Hepatocyte (in vitro differentiated cells): ENCODE measurements around the gene ASAP2.

Source experiments
- CTCF ChIP-seq: fragments of 200-600 bp; sonication (generic); IDR thresholded peaks from 2 replicates; pipeline ENCODE4 v1.5.1; 2016; ENCODE audit warnings: antibody characterized with exemption, mild to moderate bottlenecking; ENCODE audit not compliant: poor library complexity
- EZH2 ChIP-seq: fragments of 200-600 bp; sonication (generic); IDR thresholded peaks from 2 replicates; pipeline ENCODE4 v1.6.1; 2016; ENCODE audit warnings: antibody characterized with exemption, mild to moderate bottlenecking, borderline replicate concordance

- TF ChIP-seq CTCF (no peak), EZH2 (no peak)
These were observed 12.3 kb upstream of the ASAP2 start for GRCh38 chr2:9194352-9194751.
